HepG2 (cell line): ENCODE data around the gene KTI12. TPM values are rescaled to one million over a fixed set of nuclear protein-coding genes. Genes with fewer than 3 reads are reported as not detected.

Experiments used
- ATAD3A ChIP-seq: sonication (generic); formaldehyde crosslinking; IDR thresholded peaks from 2 replicates; pipeline ENCODE4 v1.4.0; 2020; ENCODE audit warnings: missing genetic modification reagents
- CENPX ChIP-seq: sonication (generic); formaldehyde crosslinking; IDR thresholded peaks from 2 replicates; pipeline ENCODE4 v1.9.0; 2021; ENCODE audit warnings: mild to moderate bottlenecking, missing genetic modification reagents, moderate library complexity
- FOXK2 ChIP-seq: fragments of 450-650 bp; IDR thresholded peaks from 2 replicates; pipeline ENCODE4 v1.6.1; 2016
- JUN ChIP-seq: sonication (generic); formaldehyde crosslinking; IDR thresholded peaks from 2 replicates; pipeline ENCODE4 v1.4.0; 2020; ENCODE audit warnings: mild to moderate bottlenecking, missing genetic modification reagents
- KDM4B ChIP-seq: sonication (generic); formaldehyde crosslinking; IDR thresholded peaks from 2 replicates; pipeline ENCODE4 v1.4.0; 2020; ENCODE audit warnings: missing genetic modification reagents
- KDM6A ChIP-seq: IDR thresholded peaks from 2 replicates; pipeline ENCODE4 v1.6.1; 2016; ENCODE audit warnings: low read depth
- PCBP2 ChIP-seq: fragments of 200-400 bp; formaldehyde crosslinking; optimal IDR thresholded peaks from 2 replicates; pipeline ENCODE3; 2018; ENCODE audit warnings: low read length, low read depth; ENCODE audit not compliant: poor library complexity, severe bottlenecking
- RARG ChIP-seq: sonication (generic); formaldehyde crosslinking; IDR thresholded peaks from 2 replicates; pipeline ENCODE4 v1.4.0; 2020; ENCODE audit warnings: low read depth, mild to moderate bottlenecking, missing genetic modification reagents
- RFX3 ChIP-seq: IDR thresholded peaks from 2 replicates; pipeline ENCODE4 v1.6.1; 2016; ENCODE audit warnings: missing biosample characterization, missing genetic modification reagents
- SNRNP70 ChIP-seq: fragments of 200-400 bp; formaldehyde crosslinking; IDR thresholded peaks from 2 replicates; pipeline ENCODE4 v1.6.1; 2017; ENCODE audit warnings: mild to moderate bottlenecking, low read depth, low read length, moderate library complexity
- STAT5B ChIP-seq: sonication (generic); formaldehyde crosslinking; IDR thresholded peaks from 2 replicates; pipeline ENCODE4 v1.4.0; 2020; ENCODE audit warnings: missing genetic modification reagents
- TARDBP ChIP-seq: sonication (generic); formaldehyde crosslinking; IDR thresholded peaks from 2 replicates; pipeline ENCODE4 v1.8.0; 2022; ENCODE audit warnings: mild to moderate bottlenecking, missing genetic modification reagents
- ZNF598 ChIP-seq: sonication (generic); formaldehyde crosslinking; IDR thresholded peaks from 2 replicates; pipeline ENCODE4 v1.5.1; 2020; ENCODE audit warnings: mild to moderate bottlenecking, missing genetic modification reagents, borderline replicate concordance
- ZSCAN29 ChIP-seq: sonication (generic); formaldehyde crosslinking; conservative IDR thresholded peaks from 2 replicates; pipeline ENCODE4 v1.4.0; 2020; ENCODE audit warnings: mild to moderate bottlenecking, missing genetic modification reagents
- polyA plus RNA-seq, 8 experiments: library from polyadenylated mRNA; depleted of rRNA in 3 of 8; stranded (reverse) in 7 of 8; unstranded in 1 of 8; fragments of >200 nt; fragmentation: Illumina TruSeq in 4 of 8; extraction: Trizol in 4 of 8; gene quantifications; 2 replicates each; pipeline versions ENCODE4 v1.2.1 to v1.2.3, GENCODE V29; 2011 to 2016; ENCODE audit warnings: low read depth in 4 of 8, missing spikeins in 1 of 8, mixed read lengths in 1 of 8; ENCODE audit not compliant: insufficient read depth in 1 of 8
- total RNA-seq, 5 experiments: library from RNA; depleted of rRNA; stranded (reverse); fragments of >200 nt; fragmentation: Illumina TruSeq; extraction: Trizol; gene quantifications; 2 replicates each; pipeline ENCODE4 v1.2.3, GENCODE V29; 2016; ENCODE audit warnings: low read depth in 1 of 5
- TF ChIP-seq, protein P1 (sequence below), 2 experiments: fragments of 450-650 bp in 1 of 2; sonication (generic) in 1 of 2; formaldehyde crosslinking in 1 of 2; IDR thresholded peaks; 2 replicates each; pipeline versions ENCODE4 v1.6.1 to v1.8.0; 2016 to 2022; ENCODE audit warnings: antibody characterized with exemption in 1 of 2, mild to moderate bottlenecking in 1 of 2, missing genetic modification reagents in 1 of 2
- TF ChIP-seq, protein P2 (sequence below): sonication (generic); formaldehyde crosslinking; IDR thresholded peaks from 2 replicates; pipeline ENCODE4 v1.4.0; 2020; ENCODE audit warnings: mild to moderate bottlenecking, missing genetic modification reagents
- TF ChIP-seq, protein P3 (sequence below): sonication (generic); formaldehyde crosslinking; IDR thresholded peaks from 2 replicates; pipeline ENCODE4 v1.4.0; 2020; ENCODE audit warnings: missing genetic modification reagents, borderline replicate concordance

KTI12 gene
- total and polyA plus RNA-seq, 2 of the 13 experiments (the other 11 are each of a cell fraction or from before 2014, with no cell fraction given): 7.4 to 10.2 TPM

DNA sequence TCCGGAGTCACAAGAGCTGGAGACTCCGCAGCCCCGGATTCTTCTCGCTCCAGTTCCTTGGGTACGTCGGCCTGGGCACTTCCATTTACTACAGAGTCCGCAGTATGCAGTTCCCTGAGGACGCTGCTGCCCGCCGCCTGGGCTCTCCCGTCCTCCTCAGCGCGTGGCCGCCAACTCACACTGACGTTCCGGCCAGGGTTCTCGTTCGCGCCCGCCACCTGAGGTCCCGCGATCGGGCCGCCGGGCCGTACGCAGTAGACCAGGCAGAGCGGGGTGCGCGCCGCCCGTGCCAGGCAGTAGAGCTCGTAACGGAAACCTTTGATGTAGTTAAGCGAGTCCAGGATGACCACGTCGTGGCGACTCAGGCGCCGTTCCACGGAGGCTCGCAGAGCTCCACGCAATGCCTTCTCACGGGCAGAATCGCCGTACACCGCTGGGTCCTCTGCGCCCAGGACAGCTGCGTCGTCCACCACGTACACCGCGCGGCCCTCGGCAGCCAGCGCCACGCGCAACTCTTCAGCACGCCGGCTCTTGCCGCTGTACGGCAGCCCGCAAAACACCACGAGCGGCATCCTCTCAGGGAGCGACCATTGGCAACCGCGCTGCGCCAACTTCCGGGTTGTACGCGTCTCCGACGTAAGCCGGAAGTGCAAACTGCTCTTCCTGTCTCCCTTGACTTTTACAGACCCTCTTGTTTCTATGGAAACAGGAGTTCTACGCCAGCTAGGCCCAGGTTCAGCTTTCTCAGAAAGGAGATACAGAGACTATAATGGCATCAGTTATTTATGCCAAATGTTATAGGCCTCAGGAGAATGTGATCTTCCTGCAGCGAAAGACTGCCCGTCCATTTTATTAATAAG, at the start of gene KTI12 (continued):
- TF ChIP-seq KDM4B: no peak
- no peak for TF ChIP-seq JUN (CRISPR knock-in tag)
- TF ChIP-seq SNRNP70: no peak
- peak; percentile 65; the same call in 1 of the 2 replicates for TF ChIP-seq TARDBP (CRISPR knock-in tag)
- no peak for TF ChIP-seq KDM6A (CRISPR knock-in tag)
- peak; percentile 90; the same call in 1 of the 2 replicates for TF ChIP-seq ZNF598 (CRISPR knock-in tag)
- TF ChIP-seq PCBP2: no peak
- TF ChIP-seq, protein P1, sequence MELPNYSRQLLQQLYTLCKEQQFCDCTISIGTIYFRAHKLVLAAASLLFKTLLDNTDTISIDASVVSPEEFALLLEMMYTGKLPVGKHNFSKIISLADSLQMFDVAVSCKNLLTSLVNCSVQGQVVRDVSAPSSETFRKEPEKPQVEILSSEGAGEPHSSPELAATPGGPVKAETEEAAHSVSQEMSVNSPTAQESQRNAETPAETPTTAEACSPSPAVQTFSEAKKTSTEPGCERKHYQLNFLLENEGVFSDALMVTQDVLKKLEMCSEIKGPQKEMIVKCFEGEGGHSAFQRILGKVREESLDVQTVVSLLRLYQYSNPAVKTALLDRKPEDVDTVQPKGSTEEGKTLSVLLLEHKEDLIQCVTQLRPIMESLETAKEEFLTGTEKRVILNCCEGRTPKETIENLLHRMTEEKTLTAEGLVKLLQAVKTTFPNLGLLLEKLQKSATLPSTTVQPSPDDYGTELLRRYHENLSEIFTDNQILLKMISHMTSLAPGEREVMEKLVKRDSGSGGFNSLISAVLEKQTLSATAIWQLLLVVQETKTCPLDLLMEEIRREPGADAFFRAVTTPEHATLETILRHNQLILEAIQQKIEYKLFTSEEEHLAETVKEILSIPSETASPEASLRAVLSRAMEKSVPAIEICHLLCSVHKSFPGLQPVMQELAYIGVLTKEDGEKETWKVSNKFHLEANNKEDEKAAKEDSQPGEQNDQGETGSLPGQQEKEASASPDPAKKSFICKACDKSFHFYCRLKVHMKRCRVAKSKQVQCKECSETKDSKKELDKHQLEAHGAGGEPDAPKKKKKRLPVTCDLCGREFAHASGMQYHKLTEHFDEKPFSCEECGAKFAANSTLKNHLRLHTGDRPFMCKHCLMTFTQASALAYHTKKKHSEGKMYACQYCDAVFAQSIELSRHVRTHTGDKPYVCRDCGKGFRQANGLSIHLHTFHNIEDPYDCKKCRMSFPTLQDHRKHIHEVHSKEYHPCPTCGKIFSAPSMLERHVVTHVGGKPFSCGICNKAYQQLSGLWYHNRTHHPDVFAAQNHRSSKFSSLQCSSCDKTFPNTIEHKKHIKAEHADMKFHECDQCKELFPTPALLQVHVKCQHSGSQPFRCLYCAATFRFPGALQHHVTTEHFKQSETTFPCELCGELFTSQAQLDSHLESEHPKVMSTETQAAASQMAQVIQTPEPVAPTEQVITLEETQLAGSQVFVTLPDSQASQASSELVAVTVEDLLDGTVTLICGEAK (IDR thresholded peaks at IDR 0.05): no peak
- TF ChIP-seq, protein P1 (CRISPR knock-in tag; IDR thresholded peaks at IDR 0.05): peak; percentile 86
- TF ChIP-seq CENPX (CRISPR knock-in tag): no peak
- TF ChIP-seq, protein P2, sequence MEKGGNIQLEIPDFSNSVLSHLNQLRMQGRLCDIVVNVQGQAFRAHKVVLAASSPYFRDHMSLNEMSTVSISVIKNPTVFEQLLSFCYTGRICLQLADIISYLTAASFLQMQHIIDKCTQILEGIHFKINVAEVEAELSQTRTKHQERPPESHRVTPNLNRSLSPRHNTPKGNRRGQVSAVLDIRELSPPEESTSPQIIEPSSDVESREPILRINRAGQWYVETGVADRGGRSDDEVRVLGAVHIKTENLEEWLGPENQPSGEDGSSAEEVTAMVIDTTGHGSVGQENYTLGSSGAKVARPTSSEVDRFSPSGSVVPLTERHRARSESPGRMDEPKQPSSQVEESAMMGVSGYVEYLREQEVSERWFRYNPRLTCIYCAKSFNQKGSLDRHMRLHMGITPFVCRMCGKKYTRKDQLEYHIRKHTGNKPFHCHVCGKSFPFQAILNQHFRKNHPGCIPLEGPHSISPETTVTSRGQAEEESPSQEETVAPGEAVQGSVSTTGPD (CRISPR knock-in tag): 0 out of 2 replicates have a peak, but pooled peaks have one; percentile 47
- TF ChIP-seq FOXK2: no peak
- TF ChIP-seq RFX3 (CRISPR knock-in tag): peak; percentile 80
- TF ChIP-seq ATAD3A (CRISPR knock-in tag): no peak
- no peak for TF ChIP-seq STAT5B (CRISPR knock-in tag)
- TF ChIP-seq, protein P3, sequence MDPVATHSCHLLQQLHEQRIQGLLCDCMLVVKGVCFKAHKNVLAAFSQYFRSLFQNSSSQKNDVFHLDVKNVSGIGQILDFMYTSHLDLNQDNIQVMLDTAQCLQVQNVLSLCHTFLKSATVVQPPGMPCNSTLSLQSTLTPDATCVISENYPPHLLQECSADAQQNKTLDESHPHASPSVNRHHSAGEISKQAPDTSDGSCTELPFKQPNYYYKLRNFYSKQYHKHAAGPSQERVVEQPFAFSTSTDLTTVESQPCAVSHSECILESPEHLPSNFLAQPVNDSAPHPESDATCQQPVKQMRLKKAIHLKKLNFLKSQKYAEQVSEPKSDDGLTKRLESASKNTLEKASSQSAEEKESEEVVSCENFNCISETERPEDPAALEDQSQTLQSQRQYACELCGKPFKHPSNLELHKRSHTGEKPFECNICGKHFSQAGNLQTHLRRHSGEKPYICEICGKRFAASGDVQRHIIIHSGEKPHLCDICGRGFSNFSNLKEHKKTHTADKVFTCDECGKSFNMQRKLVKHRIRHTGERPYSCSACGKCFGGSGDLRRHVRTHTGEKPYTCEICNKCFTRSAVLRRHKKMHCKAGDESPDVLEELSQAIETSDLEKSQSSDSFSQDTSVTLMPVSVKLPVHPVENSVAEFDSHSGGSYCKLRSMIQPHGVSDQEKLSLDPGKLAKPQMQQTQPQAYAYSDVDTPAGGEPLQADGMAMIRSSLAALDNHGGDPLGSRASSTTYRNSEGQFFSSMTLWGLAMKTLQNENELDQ: no peak
- 0 out of 2 replicates have a peak, but pooled peaks have one; percentile 31 for TF ChIP-seq ZSCAN29
- no peak for TF ChIP-seq RARG
